AG09309 (cell line): ENCODE measurements around the gene ACER1.

Experiments used
- DNase-seq: peaks from one replicate; pipeline ENCODE4 v3.0.0-alpha.2; 2010; ENCODE audit warnings: low read depth
- H3K4me3 ChIP-seq: 2 replicates; pipeline ENCODE4 v1.5.1; 2011; ENCODE audit warnings: mild to moderate bottlenecking, low read depth, low read length, moderate library complexity; ENCODE audit not compliant: control insufficient read depth
- CTCF ChIP-seq: IDR thresholded peaks from 2 replicates; pipeline ENCODE4 v1.5.1; 2011; ENCODE audit warnings: mild to moderate bottlenecking, low read depth, low read length, inconsistent platforms; ENCODE audit not compliant: insufficient read depth, control insufficient read depth; ENCODE audit errors: missing control alignments

Gene ACER1

GRCh38 chr19:6376512-6377190, 43.2 kb upstream of the ACER1 start:
- no peak overlapping the region for H3K4me3 ChIP-seq
- no peak for TF ChIP-seq CTCF
- DNase-seq, result no peak

DNA sequence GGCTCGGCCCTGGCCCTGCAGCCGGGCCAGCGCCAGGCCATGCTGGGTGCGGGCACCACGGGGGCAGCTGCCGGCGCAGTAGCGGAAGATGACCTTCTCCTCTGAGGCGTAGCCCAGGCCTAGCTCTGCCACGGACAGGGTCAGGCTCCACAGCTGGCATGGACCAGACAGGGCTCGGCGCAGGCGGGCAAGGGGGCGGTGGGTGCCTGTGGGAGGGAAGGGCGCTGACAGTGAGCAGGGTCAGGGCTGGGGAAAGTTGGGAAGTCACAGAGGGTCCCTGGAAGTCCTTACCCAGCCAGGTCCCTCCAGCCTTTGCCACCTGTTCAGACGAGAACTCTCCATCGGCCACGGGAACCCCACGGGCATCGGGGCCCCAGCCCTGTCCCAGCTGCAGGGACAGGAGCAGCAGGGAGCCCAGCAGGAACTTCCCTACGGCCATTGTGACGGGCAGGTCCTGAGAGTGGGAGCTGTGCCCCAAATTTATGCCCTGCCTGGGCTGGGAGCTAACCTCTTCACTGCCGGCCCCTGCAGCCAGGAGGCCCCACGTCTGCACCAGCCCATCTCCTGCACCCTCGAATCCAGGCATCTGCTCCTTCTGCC, 42.1 kb upstream of the ACER1 start, which contains the start of gene PSPN:
TSS of gene PSPN (minus strand) at position 523 of the 600 bp plus-strand sequence. CDS start at position 439, 84 bp downstream.
- H3K4me3 ChIP-seq, result no peak within 1 kb of the TSS
- no peak for DNase-seq
- TF ChIP-seq CTCF, result no peak

DNA sequence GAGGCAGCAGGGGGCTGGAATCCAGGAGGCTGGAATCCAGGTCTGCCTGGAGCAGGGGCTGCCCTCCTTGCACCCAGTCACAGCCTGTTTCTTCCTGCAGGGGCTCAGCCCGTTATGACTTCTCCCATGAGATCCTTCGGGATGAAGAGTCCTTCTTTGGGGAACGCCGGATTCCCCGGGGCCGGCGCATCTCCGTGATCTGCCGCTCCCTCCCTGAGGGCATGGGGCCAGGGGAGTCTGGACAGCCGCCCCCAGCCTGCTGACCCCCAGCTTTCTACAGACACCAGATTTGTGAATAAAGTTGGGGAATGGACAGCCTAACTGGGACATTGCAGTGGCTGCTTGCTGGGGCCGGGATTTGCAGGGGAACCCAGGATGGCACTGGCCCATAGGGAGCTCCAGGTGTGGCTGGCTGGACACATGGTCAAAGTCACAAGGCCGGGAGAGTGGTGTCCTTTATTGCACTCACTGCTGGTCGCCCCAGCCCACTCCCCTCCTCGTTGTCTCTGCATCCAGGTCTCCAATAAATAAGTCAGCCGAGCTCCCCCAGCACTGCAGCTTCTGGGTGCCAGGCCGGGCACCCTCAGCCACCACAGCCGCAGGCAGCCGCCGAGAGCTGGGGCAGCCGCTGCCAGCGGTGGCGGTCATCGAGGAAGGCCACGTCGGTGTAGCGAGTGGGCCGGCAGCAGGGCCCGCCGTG, 41.4 kb upstream of the ACER1 start:
- no peak for TF ChIP-seq CTCF
- no peak for DNase-seq
- H3K4me3 ChIP-seq, result no peak overlapping the region

- no peak for TF ChIP-seq CTCF
- no peak for DNase-seq
- H3K4me3 ChIP-seq, result no peak overlapping the region
Measured at GRCh38 chr19:6374161-6374709, 40.8 kb upstream of the ACER1 start.

GRCh38 chr19:6373813-6374108, 40.3 kb upstream of the ACER1 start:
- peak overlapping the region; percentile 46 for H3K4me3 ChIP-seq
- no peak for TF ChIP-seq CTCF
- no peak for DNase-seq

GRCh38 chr19:6373096-6373812, 39.8 kb upstream of the ACER1 start:
- TF ChIP-seq CTCF, result no peak

More at GRCh38 chr19:6373096-6373812, 39.8 kb upstream of the ACER1 start:
- DNase-seq, result peak; percentile 90
- peak overlapping the region; percentile 58 for H3K4me3 ChIP-seq
